ENCODE measurements around the gene CACNA2D1.

GRCh38 chr7:82345886-82346285 lies 97.7 kb downstream of the CACNA2D1 start:
- no peak for TF ChIP-seq POLR2A (IDR thresholded peaks at IDR 0.05)
- TF ChIP-seq CTCF (IDR thresholded peaks at IDR 0.05), result no peak
